ENCODE measurements around the gene NR2F1.
A peak's percentile ranks its signal among the peaks of the same experiment; 100 is the strongest.

NR2F1 gene

DNA sequence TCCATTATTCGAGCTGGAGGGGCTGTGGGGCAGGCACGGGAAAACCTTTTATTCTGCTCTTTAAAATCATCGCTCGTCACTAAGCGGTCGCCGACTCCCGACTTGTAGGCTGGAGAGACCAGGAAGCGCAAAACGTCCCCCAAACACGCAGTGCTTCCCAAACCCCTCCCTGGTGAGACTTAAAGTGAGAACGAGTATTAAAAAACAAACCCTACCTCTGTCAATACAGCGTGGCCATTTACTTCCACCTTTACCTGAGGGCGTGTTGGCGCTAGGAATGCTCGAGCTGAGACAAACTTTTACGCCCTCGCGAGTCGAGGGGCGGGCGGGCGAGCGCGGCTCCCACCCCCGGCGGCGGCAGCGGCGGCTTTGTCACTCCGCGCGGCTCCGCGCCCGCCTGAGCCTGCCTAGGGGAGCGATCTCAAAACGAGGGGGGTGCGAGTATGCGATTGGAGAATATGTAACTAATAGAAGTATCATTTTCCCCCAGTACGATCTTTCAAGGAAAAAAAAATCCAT, 2.0 kb upstream of the NR2F1 start, which contains the start of gene NR2F1-AS1:
NR2F1-AS1 (minus strand) TSS at position 293 of the 519 bp plus-strand sequence.
- Histone ChIP-seq H3K9me3 (ENCODE audit: low read depth, low read length) (no peaks in the 10 kb centered on the region), H3K27ac (peak within 1 kb of the TSS; percentile 74), H3K36me3 (ENCODE audit: insufficient read depth, low read length) (no peaks in the 10 kb centered on the region), H3K9ac (ENCODE audit: insufficient read length) (peak within 1 kb of the TSS; percentile 86), H3K4me3 (peak within 1 kb of the TSS; percentile 99)
- TF ChIP-seq EZH2 (IDR thresholded peaks at IDR 0.05) (no peak), FOXP2 (optimal IDR thresholded peaks at IDR 0.05; ENCODE audit: control extremely low read depth, extremely low read length, insufficient read depth) (no peak), POLR2AphosphoS5 (IDR thresholded peaks at IDR 0.05; ENCODE audit: borderline replicate concordance, low read depth, low read length) (no peak)
- DNase-seq (ENCODE audit: low read depth, low spot score), result no peak

DNA sequence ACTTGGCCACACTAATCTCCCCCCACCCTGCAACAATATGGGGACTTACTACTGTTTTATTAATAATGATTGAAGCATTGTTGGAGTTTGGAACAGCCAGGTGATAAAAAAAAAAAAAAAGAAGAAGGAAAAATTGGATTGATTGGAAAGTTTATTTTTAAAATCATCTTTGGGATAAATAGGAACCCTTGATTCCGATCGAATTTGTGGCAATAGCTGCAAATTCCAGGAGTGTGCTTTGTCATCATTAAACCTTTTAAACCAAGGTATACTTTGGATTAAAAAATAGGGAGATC, 907 bp upstream of the NR2F1 start:
- Histone ChIP-seq H3K36me3 (ENCODE audit: insufficient read depth, low read length) (no peaks in the 10 kb centered on the region), H3K27ac (peak overlapping the region; percentile 1; the same call in 1 of the 2 replicates), H3K4me3 (peak overlapping the region; percentile 99), H3K9ac (ENCODE audit: insufficient read length) (peak overlapping the region; percentile 0), H3K9me3 (ENCODE audit: low read depth, low read length) (no peaks in the 10 kb centered on the region)
- no peak for DNase-seq (ENCODE audit: low read depth, low spot score)
- no peak for TF ChIP-seq POLR2AphosphoS5 (IDR thresholded peaks at IDR 0.05; ENCODE audit: borderline replicate concordance, low read depth, low read length)
- TF ChIP-seq EZH2 (IDR thresholded peaks at IDR 0.05), result no peak

DNA sequence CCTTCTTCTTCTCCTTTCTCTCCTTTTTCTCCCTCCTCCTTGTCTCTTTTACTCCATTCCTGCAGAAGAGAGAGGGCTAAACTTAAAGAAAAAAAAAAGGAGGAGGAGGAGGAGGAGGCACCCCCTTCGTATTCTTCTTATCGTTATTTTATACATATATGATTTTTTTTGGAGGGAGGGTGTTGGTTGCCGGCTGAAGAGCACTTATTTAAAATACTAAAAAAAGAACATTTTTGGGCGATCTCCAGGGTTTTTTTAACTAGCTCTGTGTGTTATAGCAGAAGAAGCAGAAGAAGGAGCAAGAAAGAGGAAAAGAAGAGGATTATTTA, 381 bp downstream of the NR2F1 start:
- no peaks in the 10 kb centered on the region for H3K9me3 ChIP-seq (ENCODE audit: low read depth, low read length)
- peak overlapping the region; percentile 79 for H3K27ac ChIP-seq
- H3K4me3 ChIP-seq, result peak overlapping the region; percentile 99
- H3K9ac ChIP-seq (ENCODE audit: insufficient read length), result peak overlapping the region; percentile 37
- peaks cover 6% of the 10 kb centered on the region; the same call in 1 of the 2 replicates for H3K36me3 ChIP-seq (ENCODE audit: insufficient read depth, low read length)
- DNase-seq (ENCODE audit: low read depth, low spot score), result no peak
- TF ChIP-seq EZH2 (IDR thresholded peaks at IDR 0.05) (no peak), FOXP2 (optimal IDR thresholded peaks at IDR 0.05; ENCODE audit: control extremely low read depth, extremely low read length, insufficient read depth) (no peak), POLR2AphosphoS5 (IDR thresholded peaks at IDR 0.05; ENCODE audit: borderline replicate concordance, low read depth, low read length) (no peak)

DNA sequence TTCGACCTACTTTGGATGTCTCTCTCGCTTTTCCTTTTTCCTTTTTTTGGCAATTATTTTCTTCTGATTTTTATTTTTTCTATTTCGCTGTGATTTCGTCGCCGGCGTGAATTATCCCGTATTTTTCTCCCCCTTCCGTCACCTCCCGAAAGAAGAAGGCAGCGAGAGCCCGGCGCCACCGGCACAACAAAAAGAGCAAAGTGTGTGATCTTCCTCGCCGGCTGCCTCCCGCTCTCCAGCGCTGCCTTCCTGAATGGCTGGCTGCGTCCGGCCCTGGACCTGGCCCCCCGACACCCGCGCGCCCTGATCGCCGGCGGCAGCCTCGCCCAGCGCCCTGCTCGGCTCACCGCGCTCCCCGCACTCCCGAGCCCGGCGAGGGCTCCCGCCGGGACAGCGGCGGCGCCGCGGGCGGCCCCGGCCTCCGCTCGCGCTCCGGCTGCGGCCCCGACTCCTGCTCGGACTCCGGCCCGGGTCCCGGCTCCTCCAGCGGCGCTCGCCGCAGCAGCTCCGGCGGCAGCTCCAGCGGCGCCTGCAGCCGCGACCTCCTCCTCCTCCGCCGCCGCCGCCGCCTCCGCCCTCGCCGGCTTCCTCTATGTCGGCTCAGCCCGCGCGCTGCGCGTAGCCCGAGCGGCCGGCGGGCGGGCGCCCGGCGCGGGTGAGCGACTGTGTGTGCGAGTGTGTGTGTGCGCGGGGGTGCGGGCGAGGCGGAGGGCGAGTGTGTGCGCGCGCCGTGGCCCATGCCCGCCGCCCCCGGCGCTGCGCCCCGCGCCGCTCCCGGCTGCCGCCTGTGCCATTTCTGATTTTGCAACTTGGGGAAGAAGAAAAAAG, 960 bp downstream of the NR2F1 start:
- DNase-seq (ENCODE audit: low read depth, low spot score), result no peak
- peak overlapping the region; percentile 99 for H3K4me3 ChIP-seq
- no peak for TF ChIP-seq POLR2AphosphoS5 (IDR thresholded peaks at IDR 0.05; ENCODE audit: borderline replicate concordance, low read depth, low read length)
- no peak for TF ChIP-seq FOXP2 (optimal IDR thresholded peaks at IDR 0.05; ENCODE audit: control extremely low read depth, extremely low read length, insufficient read depth)
- TF ChIP-seq EZH2 (IDR thresholded peaks at IDR 0.05), result no peak
- H3K9ac ChIP-seq (ENCODE audit: insufficient read length), result peak overlapping the region; percentile 37
- no peak overlapping the region for H3K27ac ChIP-seq
- no peaks in the 10 kb centered on the region for H3K9me3 ChIP-seq (ENCODE audit: low read depth, low read length)
- H3K36me3 ChIP-seq (ENCODE audit: insufficient read depth, low read length), result peaks cover 7% of the 10 kb centered on the region; the same call in 1 of the 2 replicates

DNA sequence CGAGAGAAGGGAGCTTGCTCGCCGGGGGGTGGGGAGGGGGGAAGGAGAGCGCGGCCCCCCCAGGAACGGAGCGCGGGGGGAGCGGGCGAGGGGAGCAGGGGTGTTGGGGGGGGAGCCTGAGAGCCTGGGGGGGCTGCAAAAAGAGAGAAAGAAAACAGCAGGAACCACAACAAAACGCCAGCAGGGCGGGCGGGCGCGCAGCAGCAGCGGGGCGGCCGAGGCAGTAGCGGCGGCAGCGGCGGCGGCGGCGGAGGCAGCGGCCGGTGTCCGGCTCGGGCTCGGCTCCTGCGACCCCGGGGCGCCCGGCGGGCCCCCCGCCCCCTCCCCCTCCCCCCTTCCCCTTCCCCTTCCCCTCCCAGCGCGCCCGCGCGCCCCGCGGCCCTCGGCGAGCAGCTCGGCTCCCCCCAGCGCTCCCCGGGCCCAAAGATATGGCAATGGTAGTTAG, 1.6 kb downstream of the NR2F1 start:
- Histone ChIP-seq H3K9me3 (ENCODE audit: low read depth, low read length) (no peaks in the 10 kb centered on the region), H3K36me3 (ENCODE audit: insufficient read depth, low read length) (peaks cover 9% of the 10 kb centered on the region; the same call in 1 of the 2 replicates), H3K27ac (no peak overlapping the region), H3K9ac (ENCODE audit: insufficient read length) (no peak overlapping the region), H3K4me3 (peak overlapping the region; percentile 99)
- no peak for DNase-seq (ENCODE audit: low read depth, low spot score)
- TF ChIP-seq EZH2 (IDR thresholded peaks at IDR 0.05) (no peak), POLR2AphosphoS5 (IDR thresholded peaks at IDR 0.05; ENCODE audit: borderline replicate concordance, low read depth, low read length) (no peak), FOXP2 (optimal IDR thresholded peaks at IDR 0.05; ENCODE audit: control extremely low read depth, extremely low read length, insufficient read depth) (no peak)

DNA sequence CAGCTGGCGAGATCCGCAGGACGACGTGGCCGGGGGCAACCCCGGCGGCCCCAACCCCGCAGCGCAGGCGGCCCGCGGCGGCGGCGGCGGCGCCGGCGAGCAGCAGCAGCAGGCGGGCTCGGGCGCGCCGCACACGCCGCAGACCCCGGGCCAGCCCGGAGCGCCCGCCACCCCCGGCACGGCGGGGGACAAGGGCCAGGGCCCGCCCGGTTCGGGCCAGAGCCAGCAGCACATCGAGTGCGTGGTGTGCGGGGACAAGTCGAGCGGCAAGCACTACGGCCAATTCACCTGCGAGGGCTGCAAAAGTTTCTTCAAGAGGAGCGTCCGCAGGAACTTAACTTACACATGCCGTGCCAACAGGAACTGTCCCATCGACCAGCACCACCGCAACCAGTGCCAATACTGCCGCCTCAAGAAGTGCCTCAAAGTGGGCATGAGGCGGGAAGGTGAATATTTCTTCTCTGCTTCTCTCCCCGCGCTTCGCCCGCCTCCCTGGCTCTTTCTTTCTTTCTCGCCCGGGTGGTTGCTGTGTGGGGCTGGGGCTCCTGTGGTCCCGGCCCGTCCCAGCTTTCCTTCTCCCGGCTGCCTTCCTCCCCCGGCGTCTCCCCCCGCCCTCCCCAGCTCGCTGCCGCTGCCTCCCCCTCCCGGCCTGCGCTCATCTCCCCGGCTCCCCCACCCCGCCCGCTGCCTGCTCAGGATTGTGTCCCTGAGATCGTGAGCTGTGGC, 2.2 kb downstream of the NR2F1 start:
- no peak for DNase-seq (ENCODE audit: low read depth, low spot score)
- peaks cover 9% of the 10 kb centered on the region; the same call in 1 of the 2 replicates for H3K36me3 ChIP-seq (ENCODE audit: insufficient read depth, low read length)
- H3K9me3 ChIP-seq (ENCODE audit: low read depth, low read length), result no peaks in the 10 kb centered on the region
- peak overlapping the region; percentile 86 for H3K4me3 ChIP-seq
- H3K9ac ChIP-seq (ENCODE audit: insufficient read length), result peak overlapping the region; percentile 76
- H3K27ac ChIP-seq, result no peak overlapping the region
- TF ChIP-seq FOXP2 (optimal IDR thresholded peaks at IDR 0.05; ENCODE audit: control extremely low read depth, extremely low read length, insufficient read depth), result no peak
- TF ChIP-seq POLR2AphosphoS5 (IDR thresholded peaks at IDR 0.05; ENCODE audit: borderline replicate concordance, low read depth, low read length), result no peak
- no peak for TF ChIP-seq EZH2 (IDR thresholded peaks at IDR 0.05)

DNA sequence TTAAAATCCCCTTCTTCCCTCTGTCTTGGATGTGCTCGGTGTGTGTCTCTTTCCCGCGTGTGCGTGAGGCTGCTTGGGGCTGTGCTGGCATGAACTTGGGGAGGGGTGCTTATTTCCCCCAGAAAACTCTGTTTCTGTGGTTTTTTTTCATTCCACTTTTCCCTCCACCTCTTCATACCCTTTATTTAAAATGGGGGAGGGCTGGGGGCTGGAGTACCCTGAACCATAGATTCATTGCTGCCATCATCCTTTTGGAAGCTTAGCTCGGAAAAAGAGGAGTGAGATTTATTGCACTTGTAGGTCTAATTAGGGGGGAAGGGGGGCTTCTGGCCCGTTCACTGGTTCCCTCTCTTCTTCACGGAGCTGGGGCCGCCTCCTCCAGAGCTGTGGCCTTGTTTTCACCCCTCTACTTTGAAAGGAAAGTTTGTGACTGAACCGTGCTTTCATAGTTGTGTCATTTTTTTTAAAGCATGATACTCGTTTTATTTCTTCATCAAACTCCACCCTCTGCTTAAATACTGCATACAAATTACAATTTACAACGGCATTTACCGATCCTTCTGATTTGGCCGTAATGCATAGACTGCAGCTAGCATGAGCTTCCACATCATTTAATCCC, 2.9 kb downstream of the NR2F1 start:
- H3K9ac ChIP-seq (ENCODE audit: insufficient read length), result peak overlapping the region; percentile 76
- no peak for TF ChIP-seq POLR2AphosphoS5 (IDR thresholded peaks at IDR 0.05; ENCODE audit: borderline replicate concordance, low read depth, low read length)
- no peak for TF ChIP-seq FOXP2 (optimal IDR thresholded peaks at IDR 0.05; ENCODE audit: control extremely low read depth, extremely low read length, insufficient read depth)
- TF ChIP-seq EZH2 (IDR thresholded peaks at IDR 0.05), result no peak

More for the DNA sequence above, 2.9 kb downstream of the NR2F1 start:
- no peaks in the 10 kb centered on the region for H3K9me3 ChIP-seq (ENCODE audit: low read depth, low read length)
- H3K27ac ChIP-seq, result 0 out of 2 replicates have a peak overlapping the region, but pooled peaks have one; percentile 6
- H3K4me3 ChIP-seq, result peak overlapping the region; percentile 86
- peaks cover 9% of the 10 kb centered on the region; the same call in 1 of the 2 replicates for H3K36me3 ChIP-seq (ENCODE audit: insufficient read depth, low read length)
- DNase-seq (ENCODE audit: low read depth, low spot score), result no peak
